Thyroid gland (tissue), 4 donors: ENCODE measurements around the gene GTF3C5.

Source experiments
- POLR2A ChIP-seq, 2 donors: fragments of 450-650 bp; IDR thresholded peaks; one replicate each; pipeline ENCODE4 v1.6.1; 2017; ENCODE audit warnings: antibody characterized with exemption in 2 of 2, mild to moderate bottlenecking in 2 of 2, moderate library complexity in 1 of 2
- TF ChIP-seq, protein P1 (sequence below), 6 experiments: fragments of 200-600 bp in 3 of 6; fragments of 450-650 bp in 3 of 6; sonication (generic) in 3 of 6; IDR thresholded peaks; one replicate each; pipeline ENCODE4 v1.5.1; 2016 to 2019; ENCODE audit warnings: antibody characterized with exemption in 6 of 6, mild to moderate bottlenecking in 2 of 6, inconsistent platforms in 1 of 6, moderate library complexity in 1 of 6

DNA sequence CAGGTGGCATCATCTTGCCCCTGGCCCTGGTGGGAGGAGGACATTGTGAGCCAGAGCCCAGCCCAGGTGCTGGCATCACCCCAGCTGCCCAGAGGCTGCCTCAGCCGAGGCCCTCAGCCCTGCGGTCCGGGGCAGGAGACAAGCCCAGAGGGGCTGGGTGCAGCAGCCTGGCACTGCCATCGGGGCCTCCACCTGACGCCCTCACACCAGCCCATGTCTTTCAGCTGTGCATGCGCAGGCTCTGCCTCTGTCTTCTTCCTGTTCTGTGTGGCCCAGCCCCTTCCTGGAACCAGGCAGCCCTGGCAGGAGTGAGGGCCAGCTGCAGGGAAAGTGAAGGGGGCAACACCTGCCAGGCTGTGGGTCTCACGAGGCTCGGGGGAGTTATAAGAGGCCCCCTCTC is 26.2 kb downstream of the GTF3C5 start:
- no peak for TF ChIP-seq POLR2A (IDR thresholded peaks at IDR 0.05)
- TF ChIP-seq, protein P1, sequence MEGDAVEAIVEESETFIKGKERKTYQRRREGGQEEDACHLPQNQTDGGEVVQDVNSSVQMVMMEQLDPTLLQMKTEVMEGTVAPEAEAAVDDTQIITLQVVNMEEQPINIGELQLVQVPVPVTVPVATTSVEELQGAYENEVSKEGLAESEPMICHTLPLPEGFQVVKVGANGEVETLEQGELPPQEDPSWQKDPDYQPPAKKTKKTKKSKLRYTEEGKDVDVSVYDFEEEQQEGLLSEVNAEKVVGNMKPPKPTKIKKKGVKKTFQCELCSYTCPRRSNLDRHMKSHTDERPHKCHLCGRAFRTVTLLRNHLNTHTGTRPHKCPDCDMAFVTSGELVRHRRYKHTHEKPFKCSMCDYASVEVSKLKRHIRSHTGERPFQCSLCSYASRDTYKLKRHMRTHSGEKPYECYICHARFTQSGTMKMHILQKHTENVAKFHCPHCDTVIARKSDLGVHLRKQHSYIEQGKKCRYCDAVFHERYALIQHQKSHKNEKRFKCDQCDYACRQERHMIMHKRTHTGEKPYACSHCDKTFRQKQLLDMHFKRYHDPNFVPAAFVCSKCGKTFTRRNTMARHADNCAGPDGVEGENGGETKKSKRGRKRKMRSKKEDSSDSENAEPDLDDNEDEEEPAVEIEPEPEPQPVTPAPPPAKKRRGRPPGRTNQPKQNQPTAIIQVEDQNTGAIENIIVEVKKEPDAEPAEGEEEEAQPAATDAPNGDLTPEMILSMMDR (IDR thresholded peaks at IDR 0.05), result no peak
